Activated naive CD4-positive, alpha-beta T cell treated with Interleukin-2 at 50 U/mL for 16 hours (primary cell): Measurements from ENCODE around the gene HECW1.
A peak's percentile ranks its signal among the peaks of the same experiment; 100 is the strongest.

Experiments used
- DNase-seq: peaks from one replicate; pipeline ENCODE4 v3.0.0-alpha.2; 2020

The HECW1 gene

DNA sequence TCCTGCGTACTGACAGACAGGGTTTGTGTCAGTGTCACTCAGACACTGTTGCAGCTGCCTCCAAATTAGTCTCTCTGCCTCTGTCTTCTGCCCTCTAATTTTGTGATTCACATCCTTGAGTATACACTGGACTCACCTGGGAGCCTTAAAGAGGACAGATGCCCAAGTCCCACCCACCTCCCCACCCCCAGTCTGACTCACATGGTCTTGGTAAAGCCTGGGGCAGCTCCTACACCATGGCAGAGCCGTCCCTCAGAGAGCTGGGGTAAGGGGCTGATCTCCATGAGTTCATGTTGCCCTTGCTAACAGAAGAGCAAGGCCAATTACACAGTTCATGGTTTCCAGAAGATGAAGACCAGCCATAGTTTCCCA lies 272.8 kb downstream of the HECW1 start:
- no peak for DNase-seq

DNA sequence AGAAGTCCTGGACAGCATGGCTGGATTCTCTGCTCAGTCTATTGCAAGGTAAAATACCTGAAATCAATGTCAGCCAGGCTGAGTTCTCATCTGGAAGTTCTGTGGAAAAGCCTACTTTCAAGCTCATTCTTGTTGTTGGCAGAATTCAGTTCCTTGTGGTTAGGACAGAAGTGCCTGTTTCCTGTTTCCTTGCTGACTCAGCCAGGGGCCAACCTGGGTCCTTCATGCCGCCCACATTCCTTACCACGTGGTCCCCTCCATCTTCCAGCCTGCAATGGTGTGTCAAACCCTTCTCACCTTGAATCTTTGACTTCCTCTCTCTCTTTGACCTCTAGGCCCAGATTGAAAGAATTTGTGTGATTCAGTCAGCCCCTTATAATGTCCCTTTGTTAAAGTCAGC lies 273.4 kb downstream of the HECW1 start:
- no peak for DNase-seq

DNA sequence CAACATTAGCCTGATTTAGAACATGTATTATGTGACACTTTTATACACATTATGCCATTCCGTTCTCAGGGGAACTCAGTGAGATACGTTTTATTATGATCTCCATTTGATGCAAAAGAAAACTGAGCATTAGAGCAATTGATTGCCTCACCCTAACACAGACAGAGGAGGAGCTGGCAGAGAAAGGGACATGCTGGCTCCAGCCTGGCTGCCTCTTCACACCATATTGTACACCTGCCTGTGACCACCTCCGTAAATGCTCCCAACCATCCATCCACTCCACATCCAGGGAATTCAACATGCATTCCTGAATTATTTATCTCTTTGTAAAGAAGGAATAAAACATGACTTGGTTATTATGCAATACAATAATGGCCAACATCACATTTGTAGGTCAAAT lies 275.5 kb downstream of the HECW1 start:
- no peak for DNase-seq

DNA sequence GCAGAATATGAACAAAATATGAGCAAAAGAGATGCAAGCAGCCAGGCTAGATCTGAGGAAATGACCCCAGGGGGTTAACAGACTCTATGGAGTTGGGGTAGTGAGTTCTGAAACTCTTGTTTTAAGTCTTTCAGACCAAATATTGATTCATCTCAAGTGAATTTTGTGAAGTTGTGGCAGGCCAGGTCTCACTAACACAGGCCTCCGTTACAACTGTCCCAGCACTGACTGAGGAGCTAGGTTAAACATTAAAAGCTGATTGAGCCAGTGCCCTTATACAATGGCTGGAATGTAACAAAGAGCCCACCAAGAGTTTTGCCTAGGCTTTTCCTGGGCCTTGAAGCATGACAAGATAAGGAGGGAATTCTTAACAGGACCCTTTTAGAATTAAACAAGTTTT lies 278.1 kb downstream of the HECW1 start:
- DNase-seq: no peak

DNA sequence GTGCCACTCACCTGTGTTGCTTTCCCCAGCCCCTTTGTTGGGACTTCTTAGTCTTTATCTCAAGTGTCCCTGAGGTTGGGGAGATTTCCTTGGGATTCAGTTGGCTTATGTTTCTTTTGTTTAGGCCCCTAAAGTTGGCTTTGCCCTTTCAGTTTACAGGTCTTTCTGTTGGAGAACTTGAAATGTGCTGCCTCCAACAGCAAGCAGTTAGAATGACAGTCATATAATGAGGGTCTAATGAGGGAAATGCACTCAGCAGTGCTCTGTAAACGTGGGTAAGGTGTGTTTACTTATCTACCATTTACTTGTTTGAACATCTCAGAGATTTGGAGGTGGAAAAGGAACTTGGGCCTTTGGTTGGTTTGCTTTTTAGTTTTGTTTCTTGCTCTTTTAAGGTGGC lies 279.1 kb downstream of the HECW1 start:
- DNase-seq: no peak

DNA sequence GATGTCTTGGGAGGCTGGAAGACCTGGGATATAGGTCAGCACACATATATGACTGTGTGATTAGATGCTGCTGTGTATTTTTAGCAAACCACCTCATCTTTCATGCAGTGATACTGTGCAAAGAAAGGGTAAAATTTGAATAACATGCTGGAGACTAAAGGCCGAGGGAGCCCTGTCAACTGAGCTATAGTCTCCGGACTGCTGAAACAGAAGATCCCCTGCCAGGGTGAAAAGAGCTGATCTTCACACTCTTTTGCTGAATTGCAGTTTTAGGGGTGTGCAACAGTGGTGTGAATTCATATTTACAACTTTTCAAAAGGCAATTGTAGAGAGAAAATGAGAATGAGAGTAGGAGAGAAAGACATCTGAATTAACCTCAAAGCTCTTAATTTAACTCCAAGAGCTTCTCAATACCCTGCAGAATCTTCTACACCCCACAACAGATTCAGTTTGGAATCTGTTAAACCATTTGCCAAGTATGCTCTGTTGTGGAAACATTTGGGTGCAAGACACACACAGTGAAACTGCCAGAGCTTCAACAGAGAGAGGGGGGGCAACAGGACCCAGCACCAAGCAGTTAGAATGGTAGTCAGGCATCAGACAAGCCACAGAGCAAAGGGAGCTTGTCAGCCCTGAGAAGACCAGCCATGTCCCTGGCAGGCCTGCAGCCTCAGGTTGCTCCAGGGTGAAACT lies 280.3 kb downstream of the HECW1 start:
- DNase-seq: no peak

DNA sequence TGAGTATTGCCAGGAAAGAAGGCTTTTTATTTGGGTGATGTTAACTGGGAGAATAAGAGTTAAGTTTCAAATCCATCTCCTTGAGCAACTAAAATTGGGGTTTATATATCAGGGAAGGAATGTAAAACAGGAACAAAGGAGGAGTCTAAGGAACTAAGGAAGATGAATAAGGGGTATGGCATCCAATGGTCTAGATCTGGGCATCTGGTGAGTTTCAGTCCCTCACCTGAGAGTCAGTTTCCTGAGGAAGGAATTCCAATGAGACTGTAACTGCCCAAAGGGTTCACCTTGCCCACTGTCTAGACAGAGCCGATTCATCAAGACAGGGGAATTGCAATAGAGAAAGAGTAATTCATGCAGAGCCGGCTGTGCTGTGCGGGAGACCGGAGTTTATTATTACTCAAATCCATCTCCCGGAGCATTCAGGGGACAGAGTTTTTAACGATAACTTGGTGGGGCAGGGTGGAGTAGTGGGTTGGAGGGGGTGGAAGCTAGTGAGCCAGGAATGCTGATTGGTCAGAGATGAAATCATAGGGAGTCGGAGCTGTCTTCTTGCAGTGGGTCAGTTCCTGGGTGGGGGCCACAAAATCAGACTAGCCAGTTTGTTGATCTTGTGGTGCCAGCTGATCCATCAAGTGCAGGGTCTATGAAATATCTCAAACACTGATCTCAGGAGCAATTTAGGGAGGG lies 282.1 kb downstream of the HECW1 start:
- no peak for DNase-seq

DNA sequence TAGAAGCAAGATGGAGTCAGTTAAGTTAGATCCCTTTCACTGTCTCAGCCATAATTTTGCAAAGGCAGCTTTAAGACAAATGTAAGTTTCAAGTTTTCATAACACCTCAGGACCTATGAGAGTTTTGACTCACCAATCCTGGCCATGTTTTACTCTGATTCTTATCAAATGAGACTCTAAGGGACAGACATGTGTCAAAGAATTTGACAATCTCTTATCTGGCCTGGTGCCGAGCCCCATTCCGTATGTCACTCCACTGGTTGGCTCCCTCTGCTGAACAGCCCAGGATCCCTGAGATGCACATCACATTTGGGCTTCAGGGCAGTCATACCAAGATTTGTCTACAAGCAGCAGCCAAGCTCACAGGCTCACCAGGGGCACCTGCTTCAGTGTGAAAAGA lies 282.9 kb downstream of the HECW1 start:
- DNase-seq: no peak

DNA sequence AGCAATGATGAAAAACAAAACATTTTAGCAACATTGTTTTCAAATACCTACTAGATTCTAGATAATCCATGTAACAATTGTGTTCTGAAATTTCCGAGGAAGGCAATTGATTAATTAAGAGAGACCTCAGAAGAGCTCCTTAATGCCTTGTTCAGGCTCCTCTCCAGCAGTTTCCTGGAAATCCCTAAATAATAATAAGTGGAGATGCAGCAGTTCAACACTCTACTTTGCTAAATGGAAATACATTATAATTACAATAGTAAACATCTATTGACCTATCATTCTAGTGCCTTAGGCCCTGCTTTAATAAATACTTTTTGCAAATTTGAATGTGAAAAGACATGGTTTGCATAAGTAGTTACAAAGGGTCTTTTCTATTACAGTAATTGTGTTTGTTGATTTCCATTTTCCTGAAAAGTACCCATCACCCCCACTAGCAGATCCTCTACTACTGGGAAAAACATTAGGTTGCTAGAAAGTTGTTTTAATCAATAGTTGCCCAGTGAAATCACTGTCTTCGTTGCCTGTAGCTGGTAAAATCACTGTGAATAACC lies 283.8 kb downstream of the HECW1 start:
- DNase-seq: no peak

DNA sequence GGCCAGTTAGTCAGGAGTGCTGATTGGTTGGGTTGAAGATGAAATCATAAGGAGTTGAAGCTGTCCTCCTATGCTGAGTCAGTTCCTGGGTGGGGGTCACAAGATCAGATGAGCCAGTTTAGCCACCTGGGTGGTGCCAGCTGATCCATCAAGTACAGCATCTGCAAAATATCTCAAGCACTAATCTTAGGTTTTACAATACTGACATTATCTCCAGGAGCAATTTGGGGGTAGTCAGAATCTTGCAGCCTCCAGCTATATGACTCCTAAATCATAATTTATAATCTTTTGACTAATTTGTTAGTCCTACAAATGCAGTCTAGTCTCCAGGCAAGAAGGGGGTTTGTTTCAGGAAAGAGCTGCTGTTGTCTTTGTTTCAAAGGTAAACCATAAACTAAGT lies 286.4 kb downstream of the HECW1 start:
- no peak for DNase-seq

DNA sequence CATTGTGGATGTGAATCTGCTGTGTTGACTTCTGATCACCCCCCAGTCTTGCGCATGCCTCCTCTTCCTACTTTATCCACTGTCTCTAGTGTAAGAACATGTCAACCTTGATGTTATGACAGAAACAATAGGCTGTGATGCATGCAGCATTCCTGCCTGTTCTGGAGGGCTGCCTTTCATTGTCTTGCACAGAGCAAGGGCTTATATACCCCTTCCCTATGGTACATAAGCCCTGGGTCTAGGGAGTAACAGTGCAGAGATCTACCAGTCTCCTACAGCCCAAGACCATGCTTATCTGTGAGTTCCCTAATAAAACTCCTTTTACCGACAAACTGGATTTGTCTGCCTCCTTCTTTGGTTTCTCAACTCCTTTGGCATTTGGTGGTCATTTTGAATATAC lies 293.5 kb downstream of the HECW1 start:
- DNase-seq: no peak

DNA sequence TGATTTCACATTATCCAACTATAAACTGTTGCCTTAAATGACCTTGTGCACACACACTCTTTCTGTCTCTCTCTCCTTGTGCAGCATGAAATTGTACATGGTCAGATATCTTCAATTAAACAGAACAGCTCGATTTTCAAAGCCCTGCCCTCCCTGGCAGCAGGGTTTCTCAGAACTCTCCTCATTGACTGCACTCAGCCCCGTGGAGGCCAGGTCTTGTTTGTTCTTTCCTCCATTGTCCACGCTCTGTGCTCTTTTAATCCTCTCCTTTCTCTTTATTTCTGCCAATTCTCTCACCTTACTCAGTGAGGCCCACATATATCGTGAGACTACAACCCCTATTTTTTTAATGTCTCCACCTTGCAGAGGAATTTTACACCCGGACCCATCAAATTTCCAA lies 294.5 kb downstream of the HECW1 start:
- no peak for DNase-seq

DNA sequence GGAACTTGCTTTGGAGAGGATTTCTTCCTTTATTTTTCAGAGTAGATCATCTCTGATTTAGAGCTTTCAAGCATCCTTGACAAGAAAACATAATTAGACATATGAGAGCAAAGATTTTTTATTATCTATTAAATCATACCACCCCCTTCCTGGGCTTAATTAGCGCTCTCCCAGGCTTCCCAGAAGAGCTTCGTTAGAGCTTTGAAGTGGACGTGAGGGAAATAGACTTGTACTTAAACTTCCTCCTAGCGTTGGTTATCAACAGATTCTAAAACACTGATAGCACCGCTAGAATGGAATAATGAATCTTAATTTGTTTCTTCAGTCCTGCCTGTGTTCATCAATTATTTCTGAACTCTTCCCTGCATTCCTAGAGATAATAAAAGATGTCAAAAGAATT lies 296.5 kb downstream of the HECW1 start:
- no peak for DNase-seq

DNA sequence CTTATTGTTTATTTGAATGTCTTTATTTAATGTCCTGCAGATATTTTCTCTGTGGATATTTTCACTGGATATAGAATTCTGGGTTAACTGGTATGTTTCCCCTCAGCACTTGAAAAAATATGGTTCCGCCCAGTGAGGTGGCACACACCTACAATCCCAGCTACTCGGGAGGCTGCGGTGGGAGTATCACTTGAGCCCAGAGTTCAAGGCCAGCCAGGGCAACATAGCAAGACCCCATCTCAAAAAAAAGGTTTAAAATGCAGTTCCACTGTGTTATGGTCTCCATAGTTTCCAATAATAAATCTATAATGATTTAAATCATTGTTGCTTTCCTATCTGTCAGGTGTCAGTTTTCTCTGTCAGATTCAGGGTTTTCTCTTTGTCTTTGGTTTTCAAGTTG lies 305.0 kb downstream of the HECW1 start:
- no peak for DNase-seq

DNA sequence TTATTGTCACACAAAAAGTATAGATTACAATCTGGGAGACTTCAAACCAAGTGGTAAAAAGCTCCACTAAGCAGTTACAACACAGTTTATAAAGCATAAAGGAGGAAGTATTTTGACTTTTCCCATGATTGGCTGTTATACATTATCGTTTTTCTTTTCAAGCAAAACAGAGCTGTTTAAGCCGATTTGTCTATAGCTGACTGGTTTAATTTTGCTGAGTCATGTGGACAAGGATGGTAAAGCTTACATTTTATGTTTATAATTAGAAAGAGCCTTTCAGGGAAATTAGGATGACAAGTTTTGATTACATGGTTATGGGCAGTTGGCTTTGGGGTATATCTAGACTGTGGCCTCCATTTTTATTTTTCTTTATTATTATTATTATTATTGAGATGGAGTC lies 318.0 kb downstream of the HECW1 start:
- no peak for DNase-seq

DNA sequence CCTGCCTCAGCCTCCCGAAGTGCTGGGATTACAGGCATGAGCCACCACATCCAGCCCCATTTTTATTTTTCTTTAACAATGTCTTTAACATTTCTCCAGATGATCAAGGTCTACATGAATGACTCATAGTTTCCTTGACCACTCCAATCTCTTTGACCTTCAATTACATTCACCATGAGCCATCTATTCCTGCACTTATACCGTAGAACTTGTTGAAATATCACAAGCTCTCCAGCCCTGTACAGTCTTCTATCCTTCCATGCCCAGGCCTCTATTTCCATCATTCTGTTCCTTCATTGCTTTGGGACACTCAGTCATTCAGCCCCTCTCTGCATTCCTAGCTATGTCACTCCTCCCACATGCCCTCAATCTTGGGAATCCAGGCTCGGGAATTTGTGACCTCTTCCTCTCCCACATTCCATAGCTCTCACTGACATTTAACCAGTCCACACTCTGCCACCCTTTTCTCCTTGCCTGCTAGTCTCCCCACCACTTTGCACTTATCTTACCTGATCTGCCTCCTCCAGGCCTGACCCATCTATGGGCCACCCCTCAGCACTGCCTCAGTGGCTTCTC lies 318.7 kb downstream of the HECW1 start:
- DNase-seq: no peak

DNA sequence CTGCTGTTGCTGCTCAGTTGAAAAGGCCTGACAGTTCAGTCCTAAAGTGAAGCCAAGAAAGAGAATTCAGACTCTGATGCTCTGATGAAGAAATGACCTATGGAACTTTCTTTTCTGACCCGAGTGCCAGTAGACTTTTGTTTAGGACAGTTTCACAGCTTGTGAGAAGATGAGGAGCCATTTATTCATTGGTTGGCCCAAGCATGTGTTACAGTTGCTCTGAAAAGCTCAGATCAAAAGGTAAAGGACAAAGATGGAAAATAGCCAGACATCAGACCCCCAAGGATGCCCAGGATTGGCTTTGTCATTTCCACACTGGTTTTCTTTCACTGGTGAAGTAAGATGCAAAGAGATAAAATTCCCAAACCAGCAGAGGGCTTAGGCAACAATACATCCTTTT lies 321.2 kb downstream of the HECW1 start:
- no peak for DNase-seq

DNA sequence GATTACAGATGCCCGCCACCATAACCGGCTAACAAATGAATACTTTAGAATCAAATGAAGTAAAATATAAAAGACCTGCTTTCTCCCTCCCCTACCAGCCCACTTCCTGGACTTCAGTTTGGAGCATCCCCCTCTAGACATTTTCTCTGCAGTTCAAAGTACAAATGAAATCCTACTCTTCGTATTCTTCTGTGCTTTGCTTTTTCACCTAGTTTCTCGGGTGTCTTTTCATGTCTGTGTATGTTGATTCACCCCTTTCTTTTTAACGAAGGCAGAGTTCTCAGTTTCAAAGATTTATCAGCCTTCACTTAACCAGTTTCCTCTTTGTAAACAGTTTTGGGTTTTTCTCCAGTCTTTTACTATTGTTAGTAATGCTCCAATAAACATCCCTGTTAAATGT lies 324.6 kb downstream of the HECW1 start:
- no peak for DNase-seq

DNA sequence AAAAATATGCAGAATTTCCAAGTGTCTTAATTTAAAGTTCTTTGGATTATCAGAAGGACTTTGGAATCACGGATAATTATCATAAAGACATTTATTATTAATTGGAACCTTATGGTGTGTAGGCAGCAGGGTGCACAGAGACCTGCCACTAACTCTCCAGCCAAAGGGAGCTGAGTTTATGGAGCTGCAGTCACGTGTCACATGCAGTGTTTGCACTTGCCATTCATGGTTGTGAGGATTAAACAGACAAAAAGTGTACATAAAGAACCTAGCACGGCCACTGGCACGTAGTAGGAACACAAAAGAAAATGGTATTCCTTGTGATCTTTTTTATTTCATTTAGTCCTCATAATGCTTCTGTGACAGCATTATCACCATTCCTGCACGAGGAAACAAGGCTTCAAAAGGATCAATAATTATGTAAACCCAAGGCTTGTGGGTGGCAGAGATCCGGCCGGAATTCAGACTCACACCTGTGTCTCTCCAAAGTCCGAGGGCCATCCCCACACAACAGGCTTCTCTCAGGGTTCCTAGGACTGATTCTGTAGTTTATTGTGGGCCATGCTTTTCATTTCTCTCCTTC lies 326.5 kb downstream of the HECW1 start:
- DNase-seq: no peak

DNA sequence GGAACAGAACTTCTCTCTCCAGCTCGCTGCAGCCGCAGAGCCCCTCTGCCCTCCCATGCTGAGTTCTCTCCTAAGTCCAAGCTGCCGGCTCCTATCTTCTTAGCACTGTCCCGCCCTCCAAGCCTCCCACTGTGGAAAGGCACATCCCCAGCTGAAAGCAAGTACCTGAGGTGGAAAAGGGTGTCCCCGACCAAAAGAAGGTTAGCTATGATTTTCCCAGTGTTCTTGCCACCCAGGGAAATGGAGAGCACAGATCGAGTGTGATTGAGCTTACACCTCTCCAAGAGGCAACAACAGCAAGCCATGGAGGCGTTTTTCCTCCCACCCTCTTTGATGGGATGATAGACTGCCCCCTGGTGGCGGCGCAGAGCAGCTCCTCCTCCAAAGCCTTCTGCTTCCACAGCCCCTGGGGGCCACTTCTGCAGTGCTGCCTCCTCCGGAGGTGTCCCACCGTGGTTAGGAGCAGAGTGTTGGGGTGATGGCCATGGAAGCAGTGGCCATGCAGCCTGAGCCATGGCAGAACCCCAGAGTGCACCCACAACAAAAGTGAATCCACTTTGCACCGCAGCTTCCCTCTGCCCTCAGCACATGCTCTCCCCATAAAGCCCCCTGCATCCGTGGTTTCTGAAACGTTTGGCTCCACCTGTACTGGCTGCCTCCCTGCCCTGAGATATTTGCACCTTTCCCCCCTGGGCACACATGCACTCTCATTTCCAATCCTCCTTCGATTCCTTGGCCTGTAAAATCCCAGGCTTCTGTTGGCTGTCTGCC lies 327.4 kb downstream of the HECW1 start:
- DNase-seq: peak; percentile 58

DNA sequence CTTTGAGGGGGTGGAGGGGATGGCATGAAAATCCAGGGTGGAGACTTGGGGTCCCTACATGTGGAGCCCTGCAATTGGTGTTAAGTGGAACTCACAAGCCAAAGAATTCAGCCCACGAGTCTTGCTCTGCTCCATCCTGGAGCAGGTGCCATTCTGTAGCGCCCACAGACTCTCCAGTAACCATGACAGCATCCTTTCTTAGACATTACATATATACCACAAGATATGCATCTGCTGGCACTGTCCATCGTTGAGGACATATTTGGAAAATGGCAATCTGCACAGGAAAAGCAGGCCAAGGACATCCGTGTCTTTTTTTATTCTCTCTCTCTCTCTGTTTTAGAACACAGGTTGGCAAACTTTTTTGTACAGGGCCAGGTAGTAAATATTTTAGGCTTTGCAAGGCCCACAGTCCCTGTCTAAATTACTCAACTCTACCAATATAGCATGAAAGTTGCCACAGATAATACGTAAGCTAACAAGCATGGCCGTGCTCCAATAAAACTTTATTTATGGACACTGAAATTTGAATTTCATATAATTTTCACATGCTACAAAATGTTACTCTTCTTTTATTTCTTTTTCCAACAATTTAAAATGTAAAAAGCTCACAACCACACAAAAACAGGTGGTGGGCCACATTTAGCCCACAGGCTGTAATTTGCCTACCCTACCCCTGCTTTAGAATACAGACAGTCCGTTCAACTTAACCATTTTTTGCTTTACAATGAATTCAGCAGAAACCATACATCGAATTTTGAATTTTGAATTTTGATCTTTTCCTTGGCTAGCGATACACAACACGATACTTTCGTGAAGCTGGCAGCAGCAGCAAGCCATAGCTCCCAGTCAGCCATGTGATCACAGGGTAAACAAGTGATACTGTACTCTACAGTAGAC lies 329.0 kb downstream of the HECW1 start:
- DNase-seq: no peak

DNA sequence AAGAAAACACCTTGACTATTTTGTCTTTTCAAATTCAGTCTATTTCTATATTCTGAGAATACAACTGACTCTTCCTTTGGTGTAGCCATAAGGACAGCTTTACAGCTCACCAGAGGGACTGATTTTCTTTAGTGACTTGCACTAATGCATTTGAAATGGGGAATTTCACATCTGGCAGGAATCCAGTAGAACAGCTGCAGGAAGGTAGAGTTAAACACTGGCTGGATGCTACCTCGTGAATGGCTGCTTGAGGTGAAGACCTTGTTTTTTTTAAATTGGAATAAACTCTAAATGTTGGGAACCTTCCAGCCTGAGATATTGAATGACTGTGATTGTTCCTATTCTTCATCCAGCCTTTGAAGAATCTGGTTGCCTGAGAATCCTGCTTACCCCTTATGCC lies 330.9 kb downstream of the HECW1 start:
- no peak for DNase-seq
